H9 (cell line): ENCODE measurements around the gene FAM3A. TPM values are rescaled to one million over a fixed set of nuclear protein-coding genes. Genes with fewer than 3 reads are reported as not detected.

Experiments
- DNase-seq: peaks from one replicate; pipeline ENCODE4 v3.0.0-alpha.2; 2017
- H2AFZ ChIP-seq: one replicate; pipeline ENCODE4 v1.6.1; 2013; ENCODE audit warnings: mild to moderate bottlenecking, low read length, control low read depth, moderate library complexity
- H2AK5ac ChIP-seq: 2 replicates; pipeline ENCODE4 v1.6.1; 2013; ENCODE audit warnings: low read length, control low read depth, mixed read lengths; ENCODE audit not compliant: insufficient read length
- H2BK120ac ChIP-seq: one replicate; pipeline ENCODE4 v1.6.1; 2013; ENCODE audit warnings: low read depth, mild to moderate bottlenecking, low read length, control low read depth, inconsistent platforms; ENCODE audit not compliant: poor library complexity, severe bottlenecking
- H2BK12ac ChIP-seq: 2 replicates; pipeline ENCODE4 v1.6.1; 2013; ENCODE audit warnings: low read length, control low read depth, mixed read lengths, low read depth; ENCODE audit not compliant: insufficient read length
- H2BK15ac ChIP-seq: 2 replicates; pipeline ENCODE4 v1.6.1; 2013; ENCODE audit warnings: low read depth, low read length, control low read depth
- H2BK20ac ChIP-seq: one replicate; pipeline ENCODE4 v1.6.1; 2013; ENCODE audit warnings: low read depth, mild to moderate bottlenecking, low read length, control low read depth, inconsistent platforms; ENCODE audit not compliant: poor library complexity, severe bottlenecking
- H2BK5ac ChIP-seq: 2 replicates; pipeline ENCODE4 v1.6.1; 2013; ENCODE audit warnings: low read length, control low read depth, mixed read lengths; ENCODE audit not compliant: insufficient read length
- H3K14ac ChIP-seq: 2 replicates; pipeline ENCODE4 v1.6.1; 2013; ENCODE audit warnings: low read length, control low read depth; ENCODE audit not compliant: insufficient read depth
- H3K18ac ChIP-seq: 2 replicates; pipeline ENCODE4 v1.6.1; 2013; ENCODE audit warnings: low read depth, mild to moderate bottlenecking, mixed read lengths, low read length, control low read depth; ENCODE audit not compliant: insufficient read length
- H3K23ac ChIP-seq: 2 replicates; pipeline ENCODE4 v1.6.1; 2013; ENCODE audit warnings: low read length, control low read depth, mixed read lengths, low read depth; ENCODE audit not compliant: insufficient read length
- H3K23me2 ChIP-seq: 2 replicates; pipeline ENCODE4 v1.6.1; 2013; ENCODE audit warnings: low read depth, mild to moderate bottlenecking, mixed read lengths, low read length, control low read depth; ENCODE audit not compliant: insufficient read length, poor library complexity, severe bottlenecking
- H3K27ac ChIP-seq: 2 replicates; pipeline ENCODE4 v1.5.1; 2013; ENCODE audit warnings: low read length, control low read depth, mixed read lengths, low read depth; ENCODE audit not compliant: insufficient read length
- H3K27me3 ChIP-seq: 2 replicates; pipeline ENCODE4 v1.6.1; 2013; ENCODE audit warnings: low read length, control low read depth, inconsistent platforms; ENCODE audit not compliant: insufficient read depth
- H3K4ac ChIP-seq: 2 replicates; pipeline ENCODE4 v1.6.1; 2013; ENCODE audit warnings: low read depth, mild to moderate bottlenecking, control low read depth, inconsistent platforms, low read length, moderate library complexity
- H3K4me1 ChIP-seq: 2 replicates; pipeline ENCODE4 v1.6.1; 2013; ENCODE audit warnings: low read length, control low read depth, inconsistent platforms; ENCODE audit not compliant: insufficient read depth
- H3K4me2 ChIP-seq: 2 replicates; pipeline ENCODE4 v1.6.1; 2013; ENCODE audit warnings: low read length, control low read depth, mixed read lengths; ENCODE audit not compliant: insufficient read length, insufficient read depth
- H3K56ac ChIP-seq: 2 replicates; pipeline ENCODE4 v1.6.1; 2013; ENCODE audit warnings: low read depth, mild to moderate bottlenecking, mixed read lengths, low read length, control low read depth; ENCODE audit not compliant: insufficient read length
- H3K79me1 ChIP-seq: 2 replicates; pipeline ENCODE4 v1.6.1; 2013; ENCODE audit warnings: low read depth, mild to moderate bottlenecking, moderate library complexity, low read length, control low read depth, inconsistent platforms; ENCODE audit not compliant: insufficient read depth, poor library complexity, severe bottlenecking
- H3K79me2 ChIP-seq: 2 replicates; pipeline ENCODE4 v1.6.1; 2013; ENCODE audit warnings: low read length, control low read depth, inconsistent platforms; ENCODE audit not compliant: insufficient read depth
- H3K9ac ChIP-seq: 2 replicates; pipeline ENCODE4 v1.6.1; 2013; ENCODE audit warnings: low read length, control low read depth, mixed read lengths; ENCODE audit not compliant: insufficient read length; ENCODE audit errors: extremely low read depth
- H3K9me3 ChIP-seq: one replicate; pipeline ENCODE4 v1.6.1; 2013; ENCODE audit warnings: low read depth, low read length, inconsistent platforms; ENCODE audit not compliant: control insufficient read depth
- H3T11ph ChIP-seq: one replicate; pipeline ENCODE4 v1.6.1; 2013; ENCODE audit warnings: mild to moderate bottlenecking, low read length, control low read depth, inconsistent platforms
- H4K20me1 ChIP-seq: one replicate; pipeline ENCODE4 v1.6.1; 2013; ENCODE audit not compliant: control insufficient read depth, insufficient read length, insufficient read depth
- H4K5ac ChIP-seq: 2 replicates; pipeline ENCODE4 v1.6.1; 2013; ENCODE audit warnings: low read depth, mild to moderate bottlenecking, mixed read lengths, low read length, control low read depth; ENCODE audit not compliant: insufficient read length
- H4K8ac ChIP-seq: replicated peaks from 2 replicates; pipeline ENCODE4 v1.6.1; 2013; ENCODE audit warnings: low read length, control low read depth, mixed read lengths, low read depth; ENCODE audit not compliant: insufficient read length
- H4K91ac ChIP-seq: 2 replicates; pipeline ENCODE4 v1.6.1; 2013; ENCODE audit warnings: low read depth, mild to moderate bottlenecking, moderate library complexity, mixed read lengths, low read length, control low read depth; ENCODE audit not compliant: insufficient read length
- H3K27ac Mint-ChIP-seq, 3 experiments: 2 replicates in 2 of 3; 3 replicates in 1 of 3; pipeline ENCODE4 v1.8.0; 2020 to 2021; ENCODE audit warnings: mixed read lengths in 3 of 3, mild to moderate bottlenecking in 1 of 3, moderate library complexity in 1 of 3
- H3K27me3 Mint-ChIP-seq: 2 replicates; pipeline ENCODE4 v1.8.0; 2021; ENCODE audit warnings: low read depth, mild to moderate bottlenecking, moderate library complexity, mixed read lengths
- H3K36me3 Mint-ChIP-seq, 3 experiments: 2 replicates in 2 of 3; 3 replicates in 1 of 3; pipeline ENCODE4 v1.8.0; 2020 to 2021; ENCODE audit warnings: low read depth in 3 of 3, mixed read lengths in 3 of 3; ENCODE audit not compliant: insufficient read depth in 1 of 3
- H3K4me1 Mint-ChIP-seq, 2 experiments: 2 replicates each; pipeline ENCODE4 v1.8.0; 2020; ENCODE audit warnings: mixed read lengths in 2 of 2
- H3K4me3 Mint-ChIP-seq, 2 experiments: 2 replicates in 1 of 2; 3 replicates in 1 of 2; pipeline ENCODE4 v1.8.0; 2020 to 2021; ENCODE audit warnings: mild to moderate bottlenecking in 2 of 2, mixed read lengths in 2 of 2, moderate library complexity in 1 of 2
- H3K9me3 Mint-ChIP-seq, 2 experiments: 2 replicates in 1 of 2; 3 replicates in 1 of 2; pipeline ENCODE4 v1.8.0; 2020; ENCODE audit warnings: mild to moderate bottlenecking in 2 of 2, mixed read lengths in 2 of 2, moderate library complexity in 1 of 2
- CTCF ChIP-seq: fragments of 200-600 bp; sonication (generic); conservative IDR thresholded peaks from 3 replicates; pipeline ENCODE4 v1.8.0; 2021; ENCODE audit warnings: antibody characterized with exemption, mild to moderate bottlenecking
- WGBS: extraction: QIAGEN DNeasy Blood & Tissue Kit; methylation state at CpG from one replicate; pipeline ENCODE4 v1.1.7; 2013; ENCODE audit warnings: missing lambda C conversion rate, low lambda C conversion rate, mixed read lengths; ENCODE audit not compliant: insufficient read length; ENCODE audit errors: extremely low coverage; 5-methylcytosine and 5-hydroxymethylcytosine counted together
- total RNA-seq: library from RNA; stranded (reverse); gene quantifications from 2 replicates; pipeline ENCODE4 v1.2.1, GENCODE V29; 2021

Gene FAM3A
- total RNA-seq, 1 experiment from 2014 or later, result 22.8 TPM

GRCh38 chrX:154505734-154506133 is 10.3 kb downstream of the FAM3A start:
- H3K23ac ChIP-seq, result no peak overlapping the region
- no peak overlapping the region for H2BK20ac ChIP-seq
- H4K20me1 ChIP-seq, result no peaks in the 10 kb centered on the region
- DNase-seq, result no peak
- no peak overlapping the region for H4K91ac ChIP-seq
- H3K27ac ChIP-seq, result no peak overlapping the region
- no peaks in the 10 kb centered on the region for H3K79me2 ChIP-seq
- H3K9me3 Mint-ChIP-seq, result peaks cover 64 to 73% of the 10 kb centered on the region in 2 experiments
- no peak overlapping the region for H3K9ac ChIP-seq
- H2AFZ ChIP-seq, result no peak overlapping the region
- H3K4me2 ChIP-seq, result no peak overlapping the region
- no peaks in the 10 kb centered on the region for H3K79me1 ChIP-seq
- H3K18ac ChIP-seq, result no peak overlapping the region
- peaks cover 2% of the 10 kb centered on the region; the same call in 1 of the 2 replicates for H3K27me3 Mint-ChIP-seq
- H2BK120ac ChIP-seq, result no peak overlapping the region
- no peaks in the 10 kb centered on the region for H3K4me1 ChIP-seq
- H3K36me3 Mint-ChIP-seq, result peaks cover 25 to 39% (median 31%) of the 10 kb centered on the region in 3 experiments
- H3K4ac ChIP-seq, result no peak overlapping the region
- no peak overlapping the region for H4K5ac ChIP-seq
- no peak overlapping the region for H2BK12ac ChIP-seq
- H3K27me3 ChIP-seq, result no peaks in the 10 kb centered on the region
- no peak for TF ChIP-seq CTCF
- H3K27ac Mint-ChIP-seq, result no peak overlapping the region; a peak in 1 of 7 replicates
- no peaks in the 10 kb centered on the region for H3K4me1 Mint-ChIP-seq
- H3T11ph ChIP-seq, result no peak overlapping the region
- H3K23me2 ChIP-seq, result no peaks in the 10 kb centered on the region
- peaks cover 20% of the 10 kb centered on the region for H3K9me3 ChIP-seq
- H2BK5ac ChIP-seq, result no peak overlapping the region
- no peak overlapping the region for H3K4me3 Mint-ChIP-seq
- no peak overlapping the region for H3K14ac ChIP-seq
- no peak overlapping the region for H3K56ac ChIP-seq
- no peak overlapping the region for H4K8ac ChIP-seq
- no CpG with 5 or more reads among the region's 12 CpGs for WGBS
- no peak overlapping the region for H2BK15ac ChIP-seq
- H2AK5ac ChIP-seq, result no peak overlapping the region
